GM21526 (cell line): ENCODE results near the gene CRACDL.
"Not testable (repeated sequence)": the region's sequence is repeated elsewhere in the genome, so short reads cannot be mapped to it uniquely, and the experiment has no call there.

Experiments
- ATAC-seq: cut with Tn5 transposase; IDR thresholded peaks from one replicate; pipeline ENCODE4 v1.9.1; 2021; ENCODE audit warnings: moderate library complexity; ENCODE audit not compliant: unreplicated experiment, low FRiP score

Gene CRACDL

GRCh38 chr2:98907966-98908905 lies 27.8 kb downstream of the CRACDL start:
- no peak for ATAC-seq

GRCh38 chr2:98907385-98907784 lies 28.6 kb downstream of the CRACDL start:
- no peak for ATAC-seq

- no peak for ATAC-seq
Observed at GRCh38 chr2:98903767-98904485, 32.1 kb downstream of the CRACDL start.

GRCh38 chr2:98903064-98903355 lies 33.0 kb downstream of the CRACDL start:
- ATAC-seq = no peak

GRCh38 chr2:98902209-98903063 lies 33.6 kb downstream of the CRACDL start:
- ATAC-seq = no peak

- no peak for ATAC-seq
Observed at GRCh38 chr2:98901702-98902101, 34.3 kb downstream of the CRACDL start.

- ATAC-seq = no peak
Observed at GRCh38 chr2:98901291-98901690, 34.7 kb downstream of the CRACDL start.

GRCh38 chr2:98900721-98901120 lies 35.3 kb downstream of the CRACDL start:
- ATAC-seq = no peak

GRCh38 chr2:98899703-98900078 lies 36.3 kb downstream of the CRACDL start:
- not testable (repeated sequence) for ATAC-seq

- ATAC-seq = no peak
Observed at GRCh38 chr2:98899041-98899702, 36.9 kb downstream of the CRACDL start.

GRCh38 chr2:98898423-98898841 lies 37.6 kb downstream of the CRACDL start:
- ATAC-seq = no peak

- no peak for ATAC-seq
Observed at GRCh38 chr2:98897746-98898145, 38.3 kb downstream of the CRACDL start.

- ATAC-seq = no peak
Observed at GRCh38 chr2:98896944-98897343, 39.1 kb downstream of the CRACDL start.

GRCh38 chr2:98896416-98896815 lies 39.6 kb downstream of the CRACDL start:
- ATAC-seq = no peak

- ATAC-seq = no peak
Observed at GRCh38 chr2:98895901-98896300, 40.1 kb downstream of the CRACDL start.

- ATAC-seq = no peak
Observed at GRCh38 chr2:98895221-98895620, 40.8 kb downstream of the CRACDL start.

GRCh38 chr2:98894331-98895000 lies 41.6 kb downstream of the CRACDL start:
- ATAC-seq = no peak

- no peak for ATAC-seq
Observed at GRCh38 chr2:98893911-98894321, 42.1 kb downstream of the CRACDL start.

GRCh38 chr2:98892871-98893270 lies 43.2 kb downstream of the CRACDL start:
- ATAC-seq = no peak

- ATAC-seq = no peak
Observed at GRCh38 chr2:98891591-98891990, 44.4 kb downstream of the CRACDL start.
